IPS-NIHi7 (cell line): ENCODE measurements around the gene TYSND1.
"Not testable (repeated sequence)": the region's sequence is repeated elsewhere in the genome, so short reads cannot be mapped to it uniquely, and the experiment has no call there.

Source experiments
- DNase-seq: peaks from one replicate; pipeline ENCODE4 v3.0.0; 2012; ENCODE audit warnings: mixed read lengths; ENCODE audit errors: extremely low spot score

Gene TYSND1, protein sequence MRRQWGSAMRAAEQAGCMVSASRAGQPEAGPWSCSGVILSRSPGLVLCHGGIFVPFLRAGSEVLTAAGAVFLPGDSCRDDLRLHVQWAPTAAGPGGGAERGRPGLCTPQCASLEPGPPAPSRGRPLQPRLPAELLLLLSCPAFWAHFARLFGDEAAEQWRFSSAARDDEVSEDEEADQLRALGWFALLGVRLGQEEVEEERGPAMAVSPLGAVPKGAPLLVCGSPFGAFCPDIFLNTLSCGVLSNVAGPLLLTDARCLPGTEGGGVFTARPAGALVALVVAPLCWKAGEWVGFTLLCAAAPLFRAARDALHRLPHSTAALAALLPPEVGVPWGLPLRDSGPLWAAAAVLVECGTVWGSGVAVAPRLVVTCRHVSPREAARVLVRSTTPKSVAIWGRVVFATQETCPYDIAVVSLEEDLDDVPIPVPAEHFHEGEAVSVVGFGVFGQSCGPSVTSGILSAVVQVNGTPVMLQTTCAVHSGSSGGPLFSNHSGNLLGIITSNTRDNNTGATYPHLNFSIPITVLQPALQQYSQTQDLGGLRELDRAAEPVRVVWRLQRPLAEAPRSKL

DNA sequence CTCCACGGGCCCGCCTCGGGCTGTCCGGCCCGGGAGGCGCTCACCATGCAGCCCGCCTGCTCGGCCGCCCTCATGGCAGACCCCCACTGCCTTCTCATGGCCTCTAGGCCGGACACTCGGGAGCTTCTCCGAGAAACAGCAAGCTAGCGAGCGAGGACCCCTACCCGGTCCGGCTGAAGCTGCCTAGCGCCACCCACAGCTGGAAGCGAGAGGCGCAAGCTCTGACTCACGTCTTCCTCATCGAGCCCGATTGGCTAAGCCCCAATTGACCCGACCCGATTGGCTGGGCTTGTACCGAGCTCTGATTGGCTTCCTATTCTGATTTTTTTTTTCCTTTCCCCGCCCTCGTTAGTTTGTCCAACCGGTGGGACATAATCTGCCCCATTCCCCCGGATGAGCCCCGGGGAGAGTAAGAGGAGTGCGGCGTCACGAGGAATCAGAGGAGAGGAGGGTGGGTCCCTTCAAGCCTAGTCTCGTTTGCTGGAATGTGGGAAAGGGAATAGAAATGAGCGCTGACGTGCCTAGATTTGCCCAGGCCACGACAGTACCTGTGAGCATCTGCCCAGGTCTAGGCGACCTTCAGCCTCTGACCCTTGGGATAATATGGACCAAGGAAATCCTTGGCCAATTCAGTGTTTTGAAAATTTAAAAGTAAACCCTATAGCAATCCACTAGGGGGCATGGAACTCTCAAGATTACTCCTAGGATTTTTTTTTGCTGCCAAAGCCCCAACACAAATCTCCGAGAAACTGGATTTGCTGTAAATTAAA lies at the start of gene TYSND1:
Gene TYSND1, minus strand, starts transcription at position 212 of the 770 bp plus-strand sequence. Its CDS starts 114 bp downstream, at position 98.
- peak; percentile 99 for DNase-seq

DNA sequence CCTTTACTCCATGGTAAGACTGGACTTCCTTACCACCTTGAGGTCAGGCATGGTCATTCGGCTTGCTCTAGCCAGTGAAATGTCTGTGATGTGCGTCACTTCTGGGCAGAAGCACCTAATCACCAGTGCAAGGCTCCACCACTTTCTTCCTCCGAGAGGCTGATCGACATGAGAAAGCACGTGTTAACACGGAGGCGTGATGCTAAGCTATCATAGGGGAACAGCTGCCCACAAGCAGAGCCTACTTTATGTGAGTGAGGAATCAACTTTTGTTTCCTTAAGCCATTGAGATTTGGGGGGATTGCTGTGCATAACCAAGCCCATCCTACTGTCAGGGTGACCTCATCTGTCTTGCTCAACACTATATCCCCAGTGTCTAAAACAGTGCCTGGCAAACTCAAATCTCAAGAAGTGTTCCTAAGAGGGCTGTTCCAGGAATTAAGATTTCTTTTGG lies 46.9 kb upstream of the TYSND1 start:
- DNase-seq = no peak

- DNase-seq = no peak
Measured at GRCh38 chr10:70192326-70192968, 45.9 kb upstream of the TYSND1 start.

- no peak for DNase-seq
Measured at GRCh38 chr10:70191972-70192305, 45.4 kb upstream of the TYSND1 start.

- DNase-seq = no peak
Measured at GRCh38 chr10:70191161-70191971, 44.9 kb upstream of the TYSND1 start.

- no peak for DNase-seq
Measured at GRCh38 chr10:70190581-70190980, 44.1 kb upstream of the TYSND1 start.

- DNase-seq = no peak
Measured at GRCh38 chr10:70190102-70190501, 43.6 kb upstream of the TYSND1 start.

GRCh38 chr10:70188768-70189167 lies 42.3 kb upstream of the TYSND1 start:
- no peak for DNase-seq

DNA sequence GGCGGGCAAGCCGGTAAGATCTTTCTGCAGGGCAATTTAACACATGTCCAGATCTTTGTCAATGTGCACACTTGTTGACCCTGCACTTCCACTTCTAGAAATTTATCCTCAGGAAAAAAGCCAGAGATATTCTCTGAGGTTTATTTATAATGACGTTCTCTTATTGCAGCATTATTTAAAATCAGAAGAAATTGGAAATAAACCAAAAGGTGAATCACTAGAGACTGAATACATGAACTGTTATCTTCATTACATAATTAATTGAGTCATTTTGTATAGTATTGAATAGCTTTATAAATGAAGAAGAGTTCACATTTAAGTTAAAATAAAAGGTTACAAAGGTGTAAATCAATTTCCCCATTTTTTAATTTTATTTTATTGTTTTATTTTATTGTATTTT lies 40.1 kb upstream of the TYSND1 start:
- DNase-seq = no peak

GRCh38 chr10:70186090-70186489 lies 39.6 kb upstream of the TYSND1 start:
- no peak for DNase-seq

DNA sequence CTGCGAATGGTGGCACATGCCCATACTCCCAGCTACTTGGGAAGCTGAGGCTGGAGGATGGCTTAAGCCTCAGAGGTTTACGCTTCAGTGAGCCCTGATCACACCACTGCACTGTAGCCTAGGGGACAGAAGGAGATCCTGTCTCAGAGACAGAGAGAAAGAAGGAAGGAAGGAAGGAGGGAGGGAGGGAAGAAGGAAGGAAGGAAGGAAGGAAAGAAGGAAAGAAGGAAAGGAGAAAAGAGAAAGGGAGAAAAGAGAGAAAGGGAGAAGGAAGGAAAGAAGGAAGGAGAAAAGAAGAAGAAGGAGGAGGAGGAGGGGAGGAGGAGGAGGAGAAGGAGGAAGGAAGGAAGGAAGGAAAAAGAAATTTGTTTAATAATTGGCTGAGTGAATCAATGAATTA lies 36.8 kb upstream of the TYSND1 start:
- DNase-seq = no peak

- DNase-seq = not testable (repeated sequence)
Measured at GRCh38 chr10:70179209-70179608, 32.7 kb upstream of the TYSND1 start.

GRCh38 chr10:70178139-70178725 lies 31.7 kb upstream of the TYSND1 start:
- no peak for DNase-seq

- DNase-seq = no peak
Measured at GRCh38 chr10:70176441-70176840, 29.9 kb upstream of the TYSND1 start.

GRCh38 chr10:70175516-70175915 lies 29.0 kb upstream of the TYSND1 start:
- DNase-seq = no peak

- DNase-seq = no peak
Measured at GRCh38 chr10:70174058-70174741, 27.7 kb upstream of the TYSND1 start.

DNA sequence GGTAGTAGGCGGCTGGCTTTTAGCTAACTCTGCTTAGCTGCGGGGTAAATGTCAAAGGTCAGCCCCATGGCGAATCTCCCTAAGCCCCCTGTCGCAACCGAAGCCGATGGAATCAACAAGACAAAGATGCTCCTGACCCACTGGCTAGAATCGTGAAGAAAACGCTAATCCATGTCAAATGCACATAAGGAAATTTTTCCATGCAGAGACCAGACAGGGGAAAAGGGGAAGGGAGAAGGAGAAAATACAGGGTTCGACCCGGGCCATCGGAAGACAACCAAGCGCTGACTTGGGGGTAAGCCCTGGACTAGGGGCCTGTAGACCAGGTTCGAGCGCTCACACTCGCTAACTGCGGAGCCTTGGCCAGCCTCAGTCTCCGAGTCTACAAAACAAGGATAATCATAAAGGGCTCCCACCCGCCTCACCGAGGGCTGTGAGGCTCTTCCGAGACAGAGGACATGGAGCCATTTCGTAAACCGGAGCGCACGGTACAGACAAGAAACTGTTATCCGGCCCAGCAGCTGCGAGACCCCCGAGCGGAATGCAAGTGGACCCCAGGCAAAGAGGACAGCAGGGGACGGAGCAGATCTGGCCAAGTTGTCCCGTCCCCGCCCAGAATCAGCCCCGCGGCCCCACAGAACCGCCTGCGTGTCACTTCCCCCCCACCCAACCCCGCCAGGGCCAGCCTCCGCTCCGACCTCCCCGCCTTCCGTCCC lies 23.3 kb upstream of the TYSND1 start:
- DNase-seq = peak; percentile 24

DNA sequence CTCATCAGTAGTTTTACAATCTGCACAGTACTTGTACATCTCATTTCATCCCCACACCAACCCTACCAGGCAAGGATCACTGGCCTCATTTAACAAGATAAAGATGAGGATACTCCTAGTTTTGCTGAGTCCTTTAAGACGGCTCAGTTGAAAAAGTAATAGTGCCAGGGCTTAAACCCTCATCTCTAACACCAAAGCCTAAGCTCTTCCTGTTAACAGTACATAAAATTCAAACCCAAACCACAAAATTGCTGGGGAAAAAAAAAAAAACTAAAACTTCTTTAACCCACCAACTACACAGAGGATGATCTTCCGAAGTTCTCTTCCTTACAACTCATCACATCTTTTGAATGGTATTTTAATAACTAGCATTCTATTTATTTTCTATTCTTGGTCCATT lies 22.5 kb upstream of the TYSND1 start:
- DNase-seq = no peak

GRCh38 chr10:70167246-70167645 lies 20.7 kb upstream of the TYSND1 start:
- DNase-seq = no peak

DNA sequence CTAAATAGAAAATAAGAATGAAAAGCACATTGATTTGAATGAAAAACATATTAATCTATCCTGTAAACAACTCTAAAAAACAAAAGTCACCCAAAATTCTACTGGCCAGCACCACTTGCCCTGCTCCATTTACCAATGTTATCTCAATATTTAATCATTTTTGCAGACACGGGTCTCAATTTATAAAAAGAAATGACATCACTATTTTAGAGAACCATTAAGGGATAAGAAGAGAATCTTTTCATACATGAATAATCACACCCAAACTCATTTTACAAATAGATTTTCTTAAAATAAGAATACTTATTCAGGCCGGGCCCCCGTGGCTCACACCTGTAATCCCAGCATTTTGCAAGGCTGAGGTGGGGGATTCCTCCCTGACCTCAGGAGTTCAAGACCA lies 19.9 kb upstream of the TYSND1 start:
- DNase-seq = no peak
